Measurements from ENCODE around the gene ELAVL4.

- TF ChIP-seq CTCF (IDR thresholded peaks at IDR 0.05; ENCODE audit: low read depth, low read length): no peak
- TF ChIP-seq POLR2A (IDR thresholded peaks at IDR 0.05; ENCODE audit: extremely low read depth, insufficient read length): no peak
- TF ChIP-seq MYC (IDR thresholded peaks at IDR 0.05; ENCODE audit: low read depth, low read length): no peak
- TF ChIP-seq MAX (IDR thresholded peaks at IDR 0.05; ENCODE audit: low read depth, low read length): no peak
Measured at GRCh38 chr1:50147191-50147850, 38.6 kb downstream of the ELAVL4 start.

Measured in NB4 (cell line).